GM12892 (cell line): Measurements from ENCODE around the gene ATP8B3.

Experiments used
- DNase-seq: peaks from one replicate; pipeline ENCODE4 v3.0.0; 2011; ENCODE audit not compliant: insufficient read length
- FAIRE-seq: peaks from 2 replicates; lab custom pipeline; 2011; peaks lifted over from hg19 to GRCh38; lab: Jason Lieb, UNC
- POLR2A ChIP-seq: IDR thresholded peaks from 2 replicates; pipeline ENCODE4 v1.6.1; 2011; ENCODE audit warnings: low read depth, low read length, control low read depth
- POLR2AphosphoS5 ChIP-seq: IDR thresholded peaks from 2 replicates; pipeline ENCODE4 v1.6.1; 2011; ENCODE audit warnings: low read depth, low read length, control low read depth
- TAF1 ChIP-seq: IDR thresholded peaks from 2 replicates; pipeline ENCODE4 v1.6.1; 2011; ENCODE audit warnings: low read depth, mild to moderate bottlenecking, control low read depth, low read length, borderline replicate concordance

The ATP8B3 gene

DNA sequence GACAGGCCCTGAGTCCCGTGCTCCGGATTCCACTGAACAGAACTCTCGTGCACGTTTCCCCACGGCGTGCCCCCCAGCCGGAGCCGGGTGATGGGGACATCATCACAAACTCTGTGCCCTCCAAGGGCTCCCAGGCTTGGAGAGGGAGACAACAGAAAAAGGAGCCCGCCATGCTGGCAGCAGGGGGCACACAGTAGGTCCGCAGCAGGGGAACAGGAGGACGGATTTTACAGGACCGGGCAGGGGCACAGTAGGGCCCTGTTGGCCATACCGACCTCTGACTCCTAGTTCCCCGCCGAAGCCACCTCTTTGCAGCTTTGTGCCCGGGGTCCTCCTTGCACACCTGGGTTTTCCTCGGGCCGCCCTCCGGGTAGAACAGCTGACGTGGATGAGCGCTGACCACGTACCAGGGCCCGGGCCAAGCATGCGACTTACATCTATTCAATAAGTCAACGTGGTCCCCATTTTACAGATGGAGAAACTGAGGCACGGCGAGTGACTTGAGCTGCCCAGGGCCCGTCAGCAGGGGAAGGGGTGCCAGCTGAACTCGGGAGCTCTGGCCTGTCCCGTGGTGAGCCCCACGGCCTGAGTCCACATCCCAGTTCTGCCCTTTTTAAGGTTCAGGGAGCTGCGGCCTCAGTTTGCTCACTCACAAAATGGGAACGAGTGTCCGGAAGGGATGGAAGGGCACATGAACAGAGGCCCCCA lies 68.9 kb downstream of the ATP8B3 start:
- DNase-seq (no peak), FAIRE-seq (no peak)
- no peak for TF ChIP-seq TAF1
- TF ChIP-seq POLR2A = no peak
- TF ChIP-seq POLR2AphosphoS5 = no peak

DNA sequence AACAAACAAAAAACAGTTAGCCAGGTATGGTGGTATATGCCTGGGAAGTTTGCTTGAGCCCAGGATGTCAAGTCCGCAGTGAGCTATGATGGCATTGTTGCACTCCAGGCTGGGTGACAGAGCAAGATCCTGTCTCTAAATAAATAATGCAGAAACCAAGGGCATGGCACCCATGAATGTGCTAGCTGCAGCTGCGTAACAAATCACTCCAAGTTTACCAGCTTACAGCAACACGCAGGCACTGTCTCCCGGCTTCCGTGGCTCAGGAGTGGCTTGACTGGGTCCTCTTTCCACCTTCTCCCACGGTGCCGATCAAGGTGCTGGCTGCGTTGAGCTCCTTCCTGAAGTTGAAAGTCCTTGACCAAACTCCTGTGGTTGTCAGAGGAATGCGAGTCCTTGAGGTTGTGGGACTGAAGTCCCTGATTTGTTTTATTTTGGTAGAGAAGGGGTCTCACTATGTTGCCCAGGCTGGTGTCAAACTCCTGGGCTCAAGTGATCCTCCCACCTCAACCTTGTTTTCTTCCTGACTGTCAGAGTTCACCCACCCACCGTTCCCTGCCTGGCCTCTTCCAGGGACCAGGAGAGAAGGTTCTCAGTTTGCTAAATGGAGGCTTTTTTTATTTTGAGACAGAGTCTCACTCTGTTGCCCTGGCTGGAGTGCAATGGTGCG lies 72.0 kb downstream of the ATP8B3 start:
- FAIRE-seq = no peak
- TF ChIP-seq TAF1 (no peak), POLR2A (no peak), POLR2AphosphoS5 (no peak)
- no peak for DNase-seq

DNA sequence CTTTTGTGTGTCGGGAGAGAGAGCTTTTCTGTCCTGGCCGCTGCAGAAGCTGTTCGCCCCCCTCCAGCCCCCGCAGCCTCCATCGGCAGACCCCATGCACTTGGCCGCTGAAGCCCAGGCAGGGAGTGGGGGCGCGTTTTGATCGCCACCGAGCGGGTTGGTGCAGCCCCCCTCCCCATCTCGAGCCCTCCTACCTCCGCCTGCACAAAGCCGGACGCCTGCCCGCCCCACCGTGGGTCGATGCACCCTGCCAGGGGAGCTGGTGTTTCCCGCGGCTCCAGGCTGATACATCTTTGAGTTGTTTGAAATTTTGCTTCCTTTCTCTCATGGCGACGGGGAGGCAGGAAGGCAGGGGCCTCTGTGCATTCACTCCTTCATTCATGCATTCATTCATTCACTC lies 75.1 kb downstream of the ATP8B3 start:
- FAIRE-seq (no peak), DNase-seq (no peak)
- TF ChIP-seq POLR2AphosphoS5 (no peak), POLR2A (no peak), TAF1 (no peak)

DNA sequence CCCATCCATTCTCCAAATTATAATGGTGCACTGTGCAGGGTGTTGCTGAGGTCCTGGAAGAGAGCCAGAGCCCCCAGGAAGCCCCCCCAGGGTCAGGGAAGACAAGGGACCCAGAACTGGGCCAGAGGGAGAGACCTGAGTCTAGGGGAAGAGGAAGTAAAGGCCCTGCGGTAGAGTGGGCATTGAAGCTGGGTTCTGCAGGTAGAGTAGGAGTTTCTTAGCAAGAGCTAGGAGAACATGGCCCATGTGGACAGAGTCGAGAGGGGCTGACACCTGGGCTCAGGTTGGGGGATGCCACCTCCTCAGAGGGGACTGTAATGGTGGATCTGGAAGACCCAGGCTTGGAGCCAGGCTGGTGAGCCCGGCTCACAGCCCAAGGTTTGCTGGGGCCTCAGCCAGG lies 75.8 kb downstream of the ATP8B3 start:
- FAIRE-seq (no peak), DNase-seq (no peak)
- no peak for TF ChIP-seq POLR2A
- no peak for TF ChIP-seq POLR2AphosphoS5
- no peak for TF ChIP-seq TAF1

DNA sequence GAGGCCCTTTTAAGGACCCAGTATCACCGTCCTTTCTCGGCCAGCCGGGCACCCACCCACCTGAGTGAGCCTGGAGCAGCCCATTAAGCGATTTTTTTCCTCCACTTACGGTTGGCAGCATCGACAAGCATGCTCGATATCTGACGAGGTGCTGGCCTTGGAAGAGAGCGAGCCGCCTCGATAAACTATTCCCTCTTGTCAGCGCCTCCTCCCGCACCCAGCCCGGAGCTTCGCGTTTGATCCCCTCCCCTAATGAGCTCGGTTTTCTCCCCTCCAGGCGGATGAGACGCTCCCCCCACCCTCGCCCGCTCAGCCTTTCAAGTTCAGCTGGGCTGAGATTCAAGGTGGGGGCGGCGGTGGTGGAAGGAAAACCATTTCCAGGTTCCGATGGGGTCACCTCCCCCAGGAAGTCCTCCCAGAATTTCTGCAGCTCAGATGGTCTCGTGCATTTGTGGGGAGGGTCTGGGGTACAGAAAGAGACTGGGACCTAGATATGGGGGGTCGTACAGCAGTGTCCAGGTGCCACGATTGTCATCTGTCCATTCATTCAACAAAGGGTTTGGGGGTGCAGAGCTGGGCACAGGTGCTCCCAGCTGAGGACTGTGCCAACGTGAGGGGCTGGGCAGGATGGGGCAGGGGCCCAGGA lies 77.6 kb downstream of the ATP8B3 start:
- no peak for TF ChIP-seq POLR2A
- TF ChIP-seq TAF1 = no peak
- TF ChIP-seq POLR2AphosphoS5 = no peak
- FAIRE-seq (no peak), DNase-seq (no peak)
